GM19395 (cell line): ENCODE data around the gene LCOR.
"Not testable (repeated sequence)": the region's sequence is repeated elsewhere in the genome, so short reads cannot be mapped to it uniquely, and the experiment has no call there.

Experiments used
- ATAC-seq: cut with Tn5 transposase; IDR thresholded peaks from one replicate; pipeline ENCODE4 v1.9.1; 2021; ENCODE audit warnings: mild to moderate bottlenecking, moderate library complexity; ENCODE audit not compliant: unreplicated experiment

The LCOR gene

DNA sequence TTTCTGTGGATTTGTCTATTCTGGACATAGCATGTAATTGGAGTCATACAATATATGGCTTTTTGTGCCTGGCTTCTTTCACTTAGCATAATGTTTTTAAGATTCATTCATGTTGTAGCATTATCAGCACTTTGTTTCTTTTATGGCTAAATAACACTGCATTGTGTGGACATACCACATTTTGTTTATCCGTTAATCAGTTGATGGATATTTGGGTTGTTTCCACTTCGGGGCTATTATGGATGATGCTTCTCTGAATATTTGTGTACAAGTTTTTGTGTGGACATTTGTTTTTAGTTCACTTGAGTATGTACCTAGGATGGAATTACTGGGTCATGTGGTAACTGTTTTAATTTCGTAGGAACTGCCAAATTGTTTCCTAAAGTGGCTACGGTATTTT is 6.4 kb downstream of the LCOR start:
- ATAC-seq, result no peak

DNA sequence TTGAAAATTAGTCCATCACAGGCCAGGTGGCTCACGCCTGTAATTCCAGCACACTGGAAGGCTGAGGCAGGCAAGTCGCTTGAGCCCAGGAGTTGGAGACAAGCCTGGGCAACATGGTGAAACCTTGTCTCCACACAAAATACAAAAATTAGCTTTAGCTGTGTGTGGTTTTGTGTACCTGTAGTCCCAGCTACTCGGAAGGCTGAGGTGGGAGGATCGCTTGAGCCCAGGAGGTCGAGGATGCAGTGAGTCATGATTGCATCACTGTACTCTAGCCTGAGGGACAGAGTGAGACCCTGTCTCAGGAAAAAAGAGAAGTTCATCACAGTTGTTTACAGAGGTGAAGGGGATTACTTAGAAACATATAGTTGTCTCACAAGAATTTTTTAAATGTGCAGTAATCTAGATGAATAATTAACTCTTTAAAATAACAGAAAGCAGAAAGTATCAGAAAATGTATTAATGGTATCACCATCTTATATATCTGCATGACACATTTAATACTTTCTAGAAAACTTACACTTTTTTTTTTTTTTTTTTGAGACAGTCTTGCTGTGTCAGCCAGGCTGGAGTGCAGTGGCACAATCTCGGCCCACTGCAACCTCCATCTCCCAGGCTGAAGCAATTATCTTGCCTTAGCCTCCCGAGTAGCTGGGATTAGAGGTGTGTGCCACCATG is 8.9 kb downstream of the LCOR start:
- no peak for ATAC-seq

DNA sequence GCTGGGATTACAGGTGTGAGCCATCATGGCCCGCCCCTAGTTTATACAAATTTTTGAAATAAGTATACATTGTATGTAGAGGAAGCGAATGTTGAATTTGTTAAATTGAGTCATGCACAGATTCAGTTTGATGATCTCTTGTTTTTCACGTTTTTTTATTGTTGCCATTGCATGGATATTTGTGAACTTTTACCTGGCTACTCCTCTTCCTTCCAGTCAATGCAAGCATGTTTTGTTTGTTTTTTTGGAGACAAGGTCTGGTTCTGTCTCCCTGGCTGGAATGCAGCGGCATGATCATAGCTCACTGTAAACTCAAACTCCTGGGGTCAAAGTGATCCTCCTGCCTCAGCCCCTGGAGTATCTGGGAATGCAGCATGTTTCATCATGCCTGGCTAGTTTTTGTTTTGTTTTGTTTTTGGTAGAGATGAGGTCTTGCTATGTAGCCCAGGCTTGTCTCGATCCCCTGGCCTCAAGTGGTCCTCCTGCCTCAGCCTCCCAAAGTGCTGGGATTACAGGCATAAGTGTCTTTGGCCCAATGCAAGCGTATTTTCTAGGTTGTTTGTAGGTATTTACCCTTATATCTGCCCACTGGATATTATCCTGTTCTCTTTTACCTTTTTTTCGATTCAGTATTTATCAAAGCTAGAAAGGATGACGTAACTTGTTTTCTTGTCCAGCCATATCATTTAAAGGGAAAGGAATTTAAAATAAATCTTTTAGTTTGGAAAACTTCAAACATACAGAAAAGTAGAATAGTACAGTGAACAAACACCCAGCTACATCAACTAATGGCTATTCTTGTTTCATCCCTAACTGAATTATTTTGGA is 11.0 kb downstream of the LCOR start:
- no peak for ATAC-seq

DNA sequence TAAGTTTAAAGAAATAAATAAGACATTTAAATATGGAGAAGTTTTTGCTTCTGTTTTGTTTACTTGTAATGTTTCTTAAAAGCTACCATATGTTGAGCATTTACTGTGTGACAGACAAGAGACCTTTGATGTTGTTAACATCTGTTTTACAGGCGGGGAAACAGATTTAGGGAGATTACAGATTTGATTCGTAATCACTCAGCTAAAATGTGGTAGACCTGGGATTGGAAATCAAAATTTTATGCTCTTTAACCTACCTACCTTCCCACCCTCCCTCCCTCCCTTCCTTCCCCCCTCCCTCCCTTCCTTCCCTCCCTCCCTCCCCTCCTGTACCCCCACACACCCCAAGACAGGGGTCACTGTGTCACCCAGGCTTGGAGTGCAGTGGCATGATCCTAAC is 11.7 kb downstream of the LCOR start:
- ATAC-seq, result no peak

DNA sequence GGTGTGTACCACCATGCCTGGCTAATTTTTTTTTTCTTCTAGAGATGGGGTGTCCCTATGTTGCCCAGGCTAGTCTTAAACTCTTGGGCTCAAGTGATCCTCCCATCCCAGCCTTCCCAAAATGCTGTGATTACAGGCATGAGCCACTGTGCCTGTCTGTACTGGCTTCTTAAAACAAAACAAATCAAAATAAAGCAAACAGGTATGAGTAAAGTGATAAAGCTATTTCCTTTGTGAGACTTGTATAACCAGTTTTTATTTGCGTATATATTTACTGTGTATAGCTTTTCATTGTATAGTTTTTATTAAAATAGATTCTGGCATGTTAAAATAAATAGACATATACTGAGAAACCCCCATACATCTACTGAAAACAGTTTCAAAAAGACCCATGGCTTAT is 14.3 kb downstream of the LCOR start:
- no peak for ATAC-seq

DNA sequence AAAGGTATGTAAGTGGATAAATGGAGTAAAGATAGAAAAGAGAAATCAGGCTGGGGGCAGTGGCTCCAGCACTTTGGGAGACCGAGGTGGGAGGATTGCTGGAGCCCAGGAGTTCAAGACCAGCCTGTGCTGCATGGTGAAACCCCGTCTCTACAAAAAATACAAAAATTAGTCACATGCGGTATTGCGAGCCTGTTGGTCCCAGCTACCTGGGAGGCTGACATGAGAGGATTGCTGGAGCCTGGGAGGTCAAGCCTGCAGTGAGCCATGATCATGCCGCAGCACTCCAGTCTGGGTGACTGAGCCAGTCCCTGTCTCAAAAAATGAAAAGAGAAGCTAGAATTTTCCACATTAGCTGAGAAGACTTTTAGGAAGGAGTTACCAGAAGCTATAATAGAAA is 14.8 kb downstream of the LCOR start:
- no peak for ATAC-seq

DNA sequence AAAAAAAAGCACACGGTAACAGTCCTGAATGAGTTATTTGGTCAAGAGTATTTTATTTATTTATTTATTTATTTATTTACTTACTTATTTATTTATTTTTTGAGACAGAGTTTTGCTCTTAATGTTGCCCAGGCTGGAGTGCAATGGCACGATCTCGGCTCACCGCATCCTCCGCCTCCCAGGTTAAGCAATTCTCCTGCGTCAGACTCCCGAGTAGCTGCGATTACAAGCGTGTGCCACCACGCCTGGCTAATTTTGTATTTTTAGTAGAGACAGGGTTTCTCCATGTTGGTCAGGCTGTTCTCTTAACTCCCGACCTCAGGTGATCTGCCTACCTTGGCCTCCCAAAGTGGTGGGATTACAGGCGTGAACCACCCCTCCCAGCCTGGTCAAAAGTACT is 15.3 kb downstream of the LCOR start:
- ATAC-seq, result not testable (repeated sequence)

DNA sequence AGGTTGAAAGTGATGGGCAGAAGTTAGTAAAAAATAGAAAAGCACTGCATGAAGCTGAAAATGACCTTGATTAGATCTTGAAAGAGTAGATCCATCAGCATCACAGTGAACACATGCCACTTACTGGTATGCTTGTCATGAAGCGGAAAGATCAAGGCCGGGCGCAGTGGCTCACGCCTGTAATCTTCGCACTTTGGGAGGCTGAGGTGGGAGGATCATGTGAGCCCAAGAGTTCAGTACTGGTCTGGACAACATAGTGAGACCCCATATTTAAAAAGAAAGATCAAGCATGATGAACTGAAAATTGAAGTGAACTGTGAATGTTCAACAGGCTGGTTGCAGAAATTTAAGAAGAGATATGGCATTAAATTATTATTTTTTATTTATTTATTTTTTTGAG is 18.0 kb downstream of the LCOR start:
- no peak for ATAC-seq

DNA sequence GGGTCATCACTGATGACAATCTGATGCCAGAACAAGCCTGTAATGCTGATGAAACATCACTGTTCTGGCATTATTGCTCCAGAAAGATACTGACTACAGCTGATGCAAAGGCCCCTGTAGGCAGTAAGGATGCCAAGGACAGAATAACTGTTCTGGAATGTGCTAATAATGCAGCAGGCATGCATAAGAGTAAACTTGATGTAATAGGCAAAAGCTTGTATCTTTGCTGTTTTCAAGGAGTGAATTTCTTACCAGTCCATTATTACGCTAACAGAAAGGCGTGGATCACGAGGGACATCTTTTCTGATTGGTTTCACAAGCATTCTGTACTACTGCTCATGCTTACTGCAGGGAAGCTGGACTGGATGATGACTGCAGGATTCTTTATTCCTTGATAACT is 18.7 kb downstream of the LCOR start:
- ATAC-seq, result no peak

DNA sequence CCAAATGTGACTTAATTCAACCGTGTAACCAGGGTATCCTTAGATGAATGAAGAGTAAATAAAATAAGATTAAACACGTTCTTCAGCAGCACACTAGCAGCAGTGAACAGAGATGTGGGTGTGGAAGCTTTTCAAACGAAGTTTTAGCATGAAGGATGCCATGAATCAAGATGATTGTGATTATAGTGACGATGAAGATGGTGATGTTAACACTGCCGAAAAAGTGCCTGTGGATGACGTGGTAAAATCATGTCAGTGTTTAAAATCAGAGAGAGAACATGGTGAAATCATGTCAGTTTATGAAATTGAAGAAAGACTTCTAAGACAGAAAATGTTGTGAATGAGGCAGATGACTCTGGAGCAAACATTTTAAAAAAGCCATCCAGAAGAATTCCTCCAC is 19.2 kb downstream of the LCOR start:
- ATAC-seq, result no peak

DNA sequence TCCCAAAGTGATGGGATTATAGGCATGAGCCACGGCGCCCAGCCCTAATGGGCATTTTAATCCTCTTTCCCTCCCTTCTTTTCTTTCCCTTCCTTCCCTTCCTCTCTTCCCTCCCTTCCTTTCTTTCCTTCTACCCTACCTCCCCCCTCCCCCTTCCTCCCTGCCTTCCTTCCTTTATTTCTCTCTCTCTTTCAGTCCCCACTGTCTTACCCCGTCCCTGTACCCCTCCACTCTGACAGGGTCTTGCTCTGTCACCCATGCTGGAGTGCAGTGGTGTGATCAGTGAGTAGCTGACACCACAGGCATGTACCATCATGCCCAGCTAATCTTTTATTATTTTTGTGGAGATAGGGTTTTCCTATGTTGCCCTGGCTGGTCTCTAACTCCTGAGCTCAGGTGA is 24.2 kb downstream of the LCOR start:
- ATAC-seq, result no peak

DNA sequence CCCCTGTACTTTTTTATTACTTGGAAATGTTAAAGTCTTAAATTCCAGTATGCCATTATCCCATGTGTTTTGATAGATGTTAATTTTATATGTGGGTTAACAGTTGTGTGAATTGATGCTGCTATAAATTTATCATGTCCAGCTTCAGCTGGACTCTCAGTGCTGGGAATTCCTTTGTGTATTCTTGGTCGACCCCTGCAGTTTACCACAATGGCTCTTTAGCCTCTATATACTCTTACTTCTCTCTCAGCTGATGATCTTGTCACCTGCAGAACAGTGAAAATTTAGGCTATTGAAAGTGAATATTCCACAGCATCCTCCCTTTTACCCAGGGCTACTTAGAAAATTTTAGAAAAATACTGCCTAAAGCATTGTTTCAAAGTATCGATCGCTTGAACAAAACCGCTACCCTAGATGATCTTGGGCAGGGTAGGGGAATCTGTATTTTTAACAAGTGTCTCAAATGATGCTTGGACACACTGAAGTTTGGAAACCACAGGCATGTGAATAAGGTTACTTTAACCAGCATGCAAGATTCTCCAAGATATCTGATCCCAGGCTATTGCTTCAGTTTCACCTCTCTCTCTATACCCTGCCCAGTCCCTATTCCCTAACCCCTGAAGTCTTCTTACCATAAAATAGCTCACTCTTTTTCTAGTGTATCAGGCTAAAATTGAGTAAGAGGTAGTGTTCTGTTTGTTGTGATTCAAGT is 25.4 kb downstream of the LCOR start:
- no peak for ATAC-seq

DNA sequence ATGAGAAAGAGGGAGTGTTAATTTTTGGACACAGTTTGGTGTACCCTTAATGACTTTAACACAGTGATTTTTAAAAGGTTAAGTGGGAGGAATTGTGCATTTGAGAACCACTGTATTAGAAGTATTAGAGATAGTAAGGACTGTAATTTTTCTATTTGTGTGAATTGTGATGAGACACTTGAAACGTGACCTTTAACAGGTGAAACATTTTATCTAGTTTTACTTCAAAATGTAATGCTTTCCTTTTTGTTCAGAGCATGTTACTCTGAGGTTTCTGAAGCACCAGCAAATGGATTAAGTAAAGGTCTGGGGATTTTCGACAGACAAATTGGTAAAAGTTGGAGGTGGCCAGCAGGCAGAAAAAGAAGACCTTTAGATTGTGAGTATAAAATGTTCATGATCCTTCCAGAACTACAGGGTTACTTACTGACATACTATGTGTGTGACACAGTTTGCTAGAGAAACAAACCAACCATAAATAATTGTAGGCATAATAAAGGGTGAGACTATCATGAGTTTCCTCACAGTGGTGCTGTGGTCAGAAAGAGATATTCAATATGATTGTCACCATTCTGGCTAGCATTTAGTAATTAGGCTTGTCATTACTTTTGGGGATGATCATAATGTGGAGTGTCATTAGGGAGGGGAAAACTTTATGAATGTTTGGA is 26.1 kb downstream of the LCOR start:
- ATAC-seq, result no peak

DNA sequence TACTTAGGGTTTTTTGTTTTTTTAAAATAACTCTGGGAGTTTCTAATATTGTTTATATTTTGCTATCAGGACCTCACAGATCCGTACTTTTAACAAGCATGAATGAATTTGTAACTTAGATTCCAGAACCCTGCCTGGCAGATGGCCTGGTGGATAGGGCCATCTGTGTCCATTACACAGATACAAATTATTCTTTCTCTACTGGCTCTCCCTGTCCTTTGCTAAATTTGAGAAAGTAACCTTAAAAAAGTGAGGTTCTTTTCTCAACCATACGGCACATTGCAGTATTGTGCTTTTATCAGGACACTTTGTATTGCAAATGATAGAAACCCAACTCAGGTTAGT is 26.6 kb downstream of the LCOR start:
- no peak for ATAC-seq

DNA sequence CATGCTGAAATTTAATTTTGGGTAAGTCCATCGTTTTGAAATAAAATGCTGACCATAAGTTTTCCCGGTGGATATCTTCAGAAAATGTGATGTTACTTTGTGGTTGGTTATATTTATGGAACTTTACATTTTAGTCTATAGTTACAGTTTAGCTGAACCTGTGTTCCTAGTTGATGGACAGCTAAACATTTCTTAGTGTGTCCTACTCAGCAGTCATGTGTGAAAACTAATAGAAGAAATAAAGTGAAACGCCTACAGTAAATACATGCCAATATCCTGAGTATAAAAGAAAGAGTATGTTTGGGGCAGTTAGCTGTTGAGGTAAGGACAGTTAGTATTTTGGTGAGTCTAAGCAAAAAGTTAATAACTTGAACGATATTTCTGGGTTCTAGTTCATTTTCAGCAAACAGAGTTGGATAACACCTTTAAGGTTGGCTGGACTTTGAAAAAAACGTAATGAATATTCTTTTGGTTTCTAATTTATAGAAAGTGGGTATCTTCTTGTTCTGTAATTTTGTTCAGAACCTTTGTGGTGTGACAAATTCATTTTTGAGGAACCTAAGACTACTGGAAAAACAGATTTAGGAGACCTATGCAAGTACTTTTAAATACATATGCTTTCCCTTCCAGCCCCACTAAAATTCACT is 28.7 kb downstream of the LCOR start:
- ATAC-seq, result no peak

DNA sequence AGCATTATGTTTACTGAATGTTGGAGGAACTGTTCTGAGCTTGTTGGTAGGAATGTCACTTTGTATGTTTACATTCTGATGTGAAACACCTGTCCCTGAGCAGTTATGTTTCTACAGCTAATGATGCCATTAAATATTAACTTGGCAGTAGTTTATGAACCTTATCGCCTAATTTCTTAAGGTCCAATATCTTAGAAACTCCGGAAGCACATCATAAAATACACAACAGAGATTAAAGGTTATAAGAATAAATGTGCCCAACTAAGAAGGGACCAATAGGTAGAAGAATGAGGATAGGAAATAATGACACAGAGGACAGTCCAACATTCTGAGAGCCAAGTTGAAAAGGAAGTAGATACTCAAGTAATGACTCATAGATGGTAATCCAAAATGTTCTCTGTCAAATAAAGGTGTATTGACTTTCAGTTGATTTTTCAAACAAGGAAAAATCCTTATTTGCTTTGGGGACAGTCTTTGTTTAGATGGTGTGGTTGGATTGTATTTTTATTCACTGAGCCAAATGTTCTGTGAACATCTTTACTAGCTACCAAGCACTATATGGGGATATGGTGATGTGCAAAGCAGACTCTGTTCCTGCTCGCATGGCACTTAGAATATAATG is 31.9 kb downstream of the LCOR start:
- ATAC-seq, result peak; percentile 79

DNA sequence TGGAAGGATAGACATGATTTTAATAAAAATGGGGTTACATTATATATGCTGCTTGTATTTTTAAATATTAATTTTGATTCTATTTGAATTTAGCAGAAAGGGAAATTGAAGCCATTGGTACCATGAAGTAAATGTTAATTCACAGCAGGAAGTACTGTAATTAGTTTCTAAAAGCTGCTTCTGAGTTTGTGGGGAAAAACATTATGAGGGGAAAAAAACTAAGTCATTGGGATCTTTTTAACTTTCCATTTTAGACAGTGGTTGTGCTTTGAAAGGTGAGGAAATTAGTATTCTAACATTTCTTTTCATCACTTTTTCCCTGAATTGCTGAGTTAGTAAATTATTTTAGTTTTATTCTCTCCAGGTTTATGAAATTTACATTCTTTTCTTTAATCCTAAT is 41.0 kb downstream of the LCOR start:
- no peak for ATAC-seq

DNA sequence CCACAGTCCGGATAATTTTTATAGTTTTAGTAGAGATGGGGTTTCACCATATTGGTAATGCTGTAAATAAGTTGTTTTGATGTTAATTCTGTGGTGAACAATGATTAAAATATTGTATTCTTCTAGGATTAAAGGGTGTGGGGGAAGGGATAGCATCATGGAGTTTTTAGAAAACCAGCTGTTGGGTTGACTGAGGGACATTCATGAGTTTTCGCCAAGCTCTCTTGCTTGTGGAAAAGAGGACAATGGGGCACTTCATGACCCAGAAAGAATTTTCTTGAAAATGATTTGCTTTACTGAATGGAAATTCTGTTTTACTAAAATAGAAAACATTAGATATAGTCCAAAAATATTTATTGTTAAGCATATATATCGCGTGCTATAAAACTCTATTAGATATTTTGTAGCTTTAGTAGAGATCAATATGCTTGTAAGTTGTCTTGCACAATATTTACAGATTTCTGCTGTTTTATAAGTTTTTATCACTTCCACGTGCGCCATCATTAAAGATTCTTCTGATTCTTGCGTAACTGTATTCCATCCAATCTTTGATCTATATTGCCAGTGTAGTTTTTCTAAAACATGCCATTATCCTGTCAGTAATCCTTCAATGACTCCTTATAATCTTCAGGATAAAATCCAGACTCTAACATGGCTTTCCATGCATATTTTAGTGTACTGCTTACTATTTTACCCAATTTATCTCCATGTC is 41.8 kb downstream of the LCOR start:
- no peak for ATAC-seq

DNA sequence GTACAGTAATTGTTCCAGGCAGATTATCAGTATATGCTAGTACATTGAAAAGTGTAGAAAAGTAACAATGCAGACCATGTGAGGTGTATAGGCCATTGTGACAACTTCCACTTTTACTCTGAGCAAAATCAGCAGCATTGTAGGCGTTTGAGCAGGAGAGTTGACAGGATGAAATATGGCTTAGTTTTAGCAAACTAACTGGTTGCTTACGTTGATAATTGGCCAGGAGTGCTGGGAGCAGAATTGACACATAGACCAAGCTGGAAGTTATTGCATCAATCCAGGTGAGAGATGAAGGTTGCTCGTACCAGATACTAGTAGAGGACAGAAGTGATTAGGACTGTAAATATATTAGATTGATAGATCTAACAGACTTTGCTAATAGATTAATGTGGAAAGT is 46.0 kb downstream of the LCOR start:
- no peak for ATAC-seq

DNA sequence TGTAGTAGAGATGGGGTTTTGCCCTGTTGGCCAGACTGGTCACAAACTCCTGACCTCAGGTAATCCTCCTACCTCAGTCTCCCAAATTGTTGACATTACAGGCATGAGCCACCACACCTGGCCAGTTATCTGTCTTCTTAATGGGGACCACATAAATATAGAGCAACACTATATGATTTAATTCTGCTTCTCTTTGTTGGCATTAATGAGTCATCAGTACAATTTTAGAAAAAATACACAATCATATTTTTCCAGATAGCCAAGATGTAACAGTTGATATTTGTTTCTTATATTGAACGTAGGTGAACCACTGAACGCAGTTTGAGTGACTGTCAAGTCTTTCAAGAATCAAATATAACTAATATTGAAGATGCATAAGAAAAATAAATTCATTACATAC is 48.5 kb downstream of the LCOR start:
- ATAC-seq, result no peak
